HEK293 (cell line): Measurements from ENCODE around the gene PRLR.

ENCODE experiments used
- CTCF ChIP-seq: fragments of 450-650 bp; formaldehyde crosslinking; IDR thresholded peaks from 2 replicates; pipeline ENCODE4 v1.5.1; 2016; ENCODE audit warnings: missing biosample characterization, missing genetic modification characterization
- GLI2 ChIP-seq: fragments of 450-650 bp; formaldehyde crosslinking; IDR thresholded peaks from 2 replicates; pipeline ENCODE4; 2017; ENCODE audit warnings: missing biosample characterization, missing genetic modification characterization, low read depth, borderline replicate concordance
- KLF17 ChIP-seq: fragments of 450-650 bp; formaldehyde crosslinking; IDR thresholded peaks from 2 replicates; pipeline ENCODE4 v1.5.1; 2016; ENCODE audit warnings: missing biosample characterization, missing genetic modification characterization
- YY1 ChIP-seq: fragments of 450-650 bp; formaldehyde crosslinking; IDR thresholded peaks from 2 replicates; pipeline ENCODE4 v1.5.1; 2018; ENCODE audit warnings: missing biosample characterization, missing genetic modification characterization
- ZFHX2 ChIP-seq: fragments of 450-650 bp; formaldehyde crosslinking; conservative IDR thresholded peaks from 2 replicates; pipeline ENCODE4 v1.5.1; 2016; ENCODE audit warnings: missing biosample characterization, missing genetic modification characterization
- ZNF184 ChIP-seq: fragments of 450-650 bp; IDR thresholded peaks from 2 replicates; pipeline ENCODE4 v1.5.1; 2018; ENCODE audit warnings: missing biosample characterization, mild to moderate bottlenecking, missing genetic modification characterization
- ZNF274 ChIP-seq, 2 experiments: fragments of 200-500 bp in 1 of 2; fragments of 450-650 bp in 1 of 2; sonication (Bioruptor generic) in 1 of 2; formaldehyde crosslinking in 1 of 2; IDR thresholded peaks; 2 replicates each; pipeline versions ENCODE4 v1.5.1 to v1.6.1; 2014 to 2016; ENCODE audit warnings: borderline replicate concordance in 1 of 2, inconsistent platforms in 1 of 2, low read length in 1 of 2, missing biosample characterization in 1 of 2, missing genetic modification characterization in 1 of 2
- ZNF350 ChIP-seq: fragments of 450-650 bp; formaldehyde crosslinking; IDR thresholded peaks from 2 replicates; pipeline ENCODE4 v1.5.0; 2017; ENCODE audit warnings: missing biosample characterization, mild to moderate bottlenecking, missing genetic modification characterization
- ZNF596 ChIP-seq: fragments of 450-650 bp; IDR thresholded peaks from 2 replicates; pipeline ENCODE4 v1.5.0; 2018; ENCODE audit warnings: missing biosample characterization, mild to moderate bottlenecking, missing genetic modification characterization, moderate library complexity
- ZNF837 ChIP-seq: fragments of 450-650 bp; formaldehyde crosslinking; IDR thresholded peaks from 2 replicates; pipeline ENCODE4 v1.5.1; 2016; ENCODE audit warnings: missing biosample characterization, missing genetic modification characterization

- TF ChIP-seq GLI2, result no peak
- TF ChIP-seq ZNF837, result no peak
- TF ChIP-seq KLF17 (tag by site-specific recombination), result no peak
- TF ChIP-seq YY1 (tag by site-specific recombination), result no peak
- no peak for TF ChIP-seq ZNF184 (tag by site-specific recombination)
- TF ChIP-seq CTCF, result no peak
- TF ChIP-seq ZNF350 (tag by site-specific recombination), result no peak
- TF ChIP-seq ZNF596 (tag by site-specific recombination), result no peak
- no peak for TF ChIP-seq ZNF274 (IDR thresholded peaks at IDR 0.05; ENCODE audit: low read length)
- TF ChIP-seq ZNF274 (tag by site-specific recombination; IDR thresholded peaks at IDR 0.05; ENCODE audit: borderline replicate concordance), result no peak
- no peak for TF ChIP-seq ZFHX2 (tag by site-specific recombination)
Observed at GRCh38 chr5:35115920-35116319, 114.4 kb downstream of the PRLR start.
